GDM1 (cell line): Measurements from ENCODE around the gene ABO.
"Not testable (repeated sequence)": the region's sequence is repeated elsewhere in the genome, so short reads cannot be mapped to it uniquely, and the experiment has no call there.

ENCODE experiments used
- DNase-seq: peaks from one replicate; lab custom pipeline; 2025; lab: John Stamatoyannopoulos, UW

The ABO gene

GRCh38 chr9:133225171-133226011, 49.6 kb downstream of the ABO start:
- no peak for DNase-seq

- DNase-seq, result no peak
Measured at GRCh38 chr9:133224762-133225161, 50.2 kb downstream of the ABO start.

- DNase-seq, result not testable (repeated sequence)
Measured at GRCh38 chr9:133223159-133223756, 51.7 kb downstream of the ABO start.

GRCh38 chr9:133221994-133222393, 53.0 kb downstream of the ABO start:
- DNase-seq, result not testable (repeated sequence)

GRCh38 chr9:133221177-133221809, 53.7 kb downstream of the ABO start:
- no peak for DNase-seq

- DNase-seq, result not testable (repeated sequence)
Measured at GRCh38 chr9:133218049-133218975, 56.7 kb downstream of the ABO start.

- DNase-seq, result not testable (repeated sequence)
Measured at GRCh38 chr9:133217333-133217988, 57.5 kb downstream of the ABO start.

- DNase-seq, result not testable (repeated sequence)
Measured at GRCh38 chr9:133214276-133214675, 60.7 kb downstream of the ABO start.

- no peak for DNase-seq
Measured at GRCh38 chr9:133210609-133211008, 64.4 kb downstream of the ABO start.

GRCh38 chr9:133210202-133210532, 64.8 kb downstream of the ABO start:
- DNase-seq, result no peak

GRCh38 chr9:133209327-133210201, 65.4 kb downstream of the ABO start:
- not testable (repeated sequence) for DNase-seq

GRCh38 chr9:133208880-133209300, 66.1 kb downstream of the ABO start, which contains the start of gene OBP2B:
Gene OBP2B (minus strand): TSS chr9:133209250. CDS start chr9:133209199, 51 bp downstream.
- DNase-seq, result not testable (repeated sequence)

- not testable (repeated sequence) for DNase-seq
Measured at GRCh38 chr9:133208171-133208879, 66.7 kb downstream of the ABO start.

- no peak for DNase-seq
Measured at GRCh38 chr9:133207540-133208170, 67.3 kb downstream of the ABO start.

GRCh38 chr9:133207021-133207531, 67.9 kb downstream of the ABO start:
- no peak for DNase-seq

GRCh38 chr9:133205996-133206931, 68.7 kb downstream of the ABO start:
- DNase-seq, result no peak

- DNase-seq, result not testable (repeated sequence)
Measured at GRCh38 chr9:133205481-133205887, 69.5 kb downstream of the ABO start.
